B cell (primary cell): ENCODE data around the gene ZNF688. TPM values are rescaled to one million over a fixed set of nuclear protein-coding genes. Genes with fewer than 3 reads are reported as not detected.

ENCODE experiments used
- ATAC-seq: fragments of 200-7000 bp; cut with Tn5 transposase; one replicate; pipeline ENCODE4 v1.10.0; 2021; ENCODE audit warnings: low read depth, mild to moderate bottlenecking, moderate number of reproducible peaks, moderate library complexity
- CTCF ChIA-PET: fragments of 350-600 bp; sonication (Branson Sonifier 250); formaldehyde crosslinking; loops from one replicate; lab custom pipeline; 2021; ENCODE audit warnings: antibody characterized with exemption, inconsistent platforms; lab: Charles Lee
- POLR2A ChIA-PET: fragments of 350-600 bp; sonication (Branson Sonifier 250); formaldehyde crosslinking; loops from one replicate; lab custom pipeline; 2021; ENCODE audit warnings: antibody characterized with exemption; lab: Charles Lee
- DNase-seq: peaks from one replicate; pipeline ENCODE4 v3.0.0; 2013
- H2AFZ ChIP-seq: 2 replicates; pipeline ENCODE4 v1.6.1; 2012; ENCODE audit warnings: mild to moderate bottlenecking, low read depth, low read length; ENCODE audit not compliant: insufficient read depth, poor library complexity, severe bottlenecking
- H3K27ac ChIP-seq, 2 donors: 1 replicate in 1 of 2; 2 replicates in 1 of 2; pipeline ENCODE4 v1.5.1; 2012 to 2013; ENCODE audit warnings: low read length in 2 of 2, mild to moderate bottlenecking in 2 of 2, moderate library complexity in 1 of 2
- H3K27me3 ChIP-seq, 4 experiments: fragments of 200-600 bp in 1 of 4; sonication (generic) in 1 of 4; replicated peaks in 1 of 4; 1 replicate in 2 of 4; 2 replicates in 2 of 4; pipeline versions ENCODE4 v1.6.1 to v1.7.0; 2013 to 2016; ENCODE audit warnings: low read length in 3 of 4, mild to moderate bottlenecking in 2 of 4, mixed read lengths in 1 of 4, moderate library complexity in 1 of 4; ENCODE audit not compliant: insufficient read depth in 4 of 4, control insufficient read depth in 3 of 4; ENCODE audit errors: control extremely low read depth in 1 of 4
- H3K36me3 ChIP-seq, 2 experiments: replicated peaks in 1 of 2; 1 replicate in 1 of 2; 2 replicates in 1 of 2; pipeline versions ENCODE4 v1.6.1 to v1.7.1; 2013; ENCODE audit warnings: low read length in 1 of 2; ENCODE audit not compliant: insufficient read depth in 2 of 2, control insufficient read depth in 1 of 2; ENCODE audit errors: control extremely low read depth in 1 of 2, extremely low read depth in 1 of 2
- H3K4me1 ChIP-seq, 2 donors: fragments of 200-600 bp in 1 of 2; sonication (generic) in 1 of 2; 1 replicate in 1 of 2; 2 replicates in 1 of 2; pipeline versions ENCODE4 v1.5.1 to v1.6.1; 2013 to 2017; ENCODE audit warnings: low read length in 2 of 2; ENCODE audit not compliant: control insufficient read depth in 2 of 2, insufficient read depth in 2 of 2
- H3K4me2 ChIP-seq: replicated peaks from 2 replicates; pipeline ENCODE3; 2012; ENCODE audit warnings: mild to moderate bottlenecking, low read depth, low read length; ENCODE audit not compliant: poor library complexity, severe bottlenecking
- H3K4me3 ChIP-seq, 5 experiments: fragments of 200-600 bp in 1 of 5; sonication (generic) in 1 of 5; 1 replicate in 3 of 5; 2 replicates in 2 of 5; pipeline versions ENCODE4 v1.5.1 to v1.7.0; 2011 to 2016; ENCODE audit warnings: low read length in 4 of 5, mild to moderate bottlenecking in 4 of 5, low read depth in 2 of 5, control low read depth in 1 of 5, moderate library complexity in 1 of 5; ENCODE audit not compliant: insufficient read depth in 1 of 5; ENCODE audit errors: control extremely low read depth in 1 of 5, extremely low read depth in 1 of 5
- H3K79me2 ChIP-seq: fragments of 200-600 bp; sonication (generic); one replicate; pipeline ENCODE4 v1.6.0; 2016; ENCODE audit warnings: low read length; ENCODE audit not compliant: control insufficient read depth, insufficient read depth
- H3K9ac ChIP-seq: fragments of 200-600 bp; sonication (generic); 2 replicates; pipeline ENCODE4 v1.6.1; 2017; ENCODE audit warnings: mild to moderate bottlenecking, low read length, moderate library complexity
- H3K9me3 ChIP-seq, 3 donors: one replicate each; pipeline versions ENCODE4 v1.6.1 to v1.7.1; 2013; ENCODE audit warnings: low read length in 2 of 3; ENCODE audit not compliant: control insufficient read depth in 2 of 3, insufficient read depth in 1 of 3; ENCODE audit errors: control extremely low read depth in 1 of 3
- H4K20me1 ChIP-seq: 2 replicates; pipeline ENCODE4 v1.6.0; 2012; ENCODE audit warnings: mild to moderate bottlenecking, low read length; ENCODE audit not compliant: insufficient read depth, control insufficient read depth, poor library complexity, severe bottlenecking
- H3K27ac Mint-ChIP-seq: one replicate; pipeline ENCODE4 v1.8.0; 2021; ENCODE audit warnings: mixed read lengths
- H3K27me3 Mint-ChIP-seq: one replicate; pipeline ENCODE4 v1.8.0; 2021; ENCODE audit warnings: mixed read lengths
- H3K4me1 Mint-ChIP-seq: one replicate; pipeline ENCODE4 v1.8.0; 2021; ENCODE audit warnings: mixed read lengths
- H3K4me3 Mint-ChIP-seq: one replicate; pipeline ENCODE4 v1.8.0; 2021; ENCODE audit warnings: mixed read lengths
- H3K9me3 Mint-ChIP-seq: one replicate; pipeline ENCODE4 v1.8.0; 2022; ENCODE audit warnings: mixed read lengths; ENCODE audit not compliant: insufficient read depth
- CTCF ChIP-seq: fragments of 200-600 bp; IDR thresholded peaks from one replicate; pipeline ENCODE4 v1.8.0; 2022; ENCODE audit warnings: antibody characterized with exemption, mild to moderate bottlenecking
- EZH2 ChIP-seq: IDR thresholded peaks from 2 replicates; pipeline ENCODE4 v1.6.1; 2012; ENCODE audit warnings: borderline replicate concordance, low read depth, mild to moderate bottlenecking, moderate library complexity, low read length; ENCODE audit not compliant: insufficient read depth, poor library complexity, severe bottlenecking
- WGBS: methylation state at CpG from one replicate; pipeline ENCODE4 v1.1.5; 2013; ENCODE audit warnings: missing lambda C conversion rate; ENCODE audit not compliant: insufficient coverage; 5-methylcytosine and 5-hydroxymethylcytosine counted together
- intact Hi-C: fragments of 100-400 bp; cut with micrococcal nuclease; formaldehyde crosslinking; loops from one replicate; pipeline ENCODE4 v1.10.0; 2022
- polyA plus RNA-seq: library from polyadenylated mRNA; depleted of rRNA; stranded (reverse); fragments of >200 nt; gene quantifications from 2 replicates; pipeline ENCODE4 v1.2.3, GENCODE V29; 2012
- total RNA-seq, 2 donors: library from RNA; stranded (reverse); fragments of 120-200 nt in 1 of 2; gene quantifications; 1 replicate in 1 of 2; 2 replicates in 1 of 2; pipeline versions ENCODE4 v1.2.3 to v1.2.4, GENCODE V29; 2013 to 2022

The ZNF688 gene
- total and polyA plus RNA-seq, 2 donors (not counting 1 experiment from before 2014, with no cell fraction given) = 20.6 to 23.1 TPM

GRCh38 chr16:30585400-30586191 is 14.1 kb upstream of the ZNF688 start, which contains the start of gene ZNF785:
Gene ZNF785 (minus strand): TSS chr16:30585697. CDS start chr16:30585611, 86 bp downstream.
- no peak for TF ChIP-seq CTCF
- no peak for TF ChIP-seq EZH2
- peak within 1 kb of the TSS; percentile 56 to 89 (median 75) for H3K4me3 ChIP-seq
- peak within 1 kb of the TSS; percentile 69 for H3K9ac ChIP-seq
- peak within 1 kb of the TSS; percentile 81 for H3K4me2 ChIP-seq
- H3K9me3 ChIP-seq = no peaks in the 10 kb centered on the region
- CTCF ChIA-PET = interaction anchor here (0.7 to 3.1 kb wide), 6 partner anchors 12 to 156 kb away, joined by 4 to 14 read pairs (median 7); partner anchors contain the start of genes DCTPP1, ZNF689 and ZNF764
- peaks cover 8 to 21% of the 10 kb centered on the region in 2 donors for H3K4me1 ChIP-seq
- no peaks in the 10 kb centered on the region for H3K27me3 Mint-ChIP-seq
- H4K20me1 ChIP-seq = no peaks in the 10 kb centered on the region
- peak; percentile 99 for ATAC-seq
- intact Hi-C loops = loop anchor here (1.0 to 2.0 kb wide), 7 partner anchors 13 to 155 kb away; partner anchors contain the start of genes DCTPP1, ZNF689, ZNF764 and ZNF768
- POLR2A ChIA-PET = interaction anchor here (0.7 to 2.3 kb wide), 8 partner anchors 14 to 155 kb away, joined by 3 to 18 read pairs (median 4); partner anchors contain the start of genes DCTPP1, ZNF688 and ZNF764
- H3K79me2 ChIP-seq = peaks cover 14% of the 10 kb centered on the region
- peak within 1 kb of the TSS; percentile 85 for H3K4me3 Mint-ChIP-seq
- peaks cover 22% of the 10 kb centered on the region for H3K4me1 Mint-ChIP-seq
- H3K9me3 Mint-ChIP-seq = no peaks in the 10 kb centered on the region
- H2AFZ ChIP-seq = peak within 1 kb of the TSS; percentile 99
- peak; percentile 95 for DNase-seq
- peaks cover 0 to 19% of the 10 kb centered on the region in 2 experiments for H3K36me3 ChIP-seq
- H3K27me3 ChIP-seq = no peaks in the 10 kb centered on the region
- H3K27ac Mint-ChIP-seq = peak within 1 kb of the TSS; percentile 71
- peak within 1 kb of the TSS; percentile 29 to 82 for H3K27ac ChIP-seq
- under 1% methylated on average over 45 of the region's 50 CpGs for WGBS
